ENCODE data around the gene DUSP2. TPM values are rescaled to one million over a fixed set of nuclear protein-coding genes. Genes with fewer than 3 reads are reported as not detected.
"Not testable (repeated sequence)": the region's sequence is repeated elsewhere in the genome, so short reads cannot be mapped to it uniquely, and the experiment has no call there.

Gene DUSP2
- total RNA-seq, 4 donors from 2014 or later = 2.2 to 8.4 (median 2.4) TPM

- TF ChIP-seq CTCF (IDR thresholded peaks at IDR 0.05) = peak in 2 of 6 experiments; percentile 8 to 25
- no peak for TF ChIP-seq POLR2A (IDR thresholded peaks at IDR 0.05)
- no peaks in the 10 kb centered on the region for H3K27me3 ChIP-seq
- intact Hi-C loops (cut with DNase I) = no loop called here
- no peaks in the 10 kb centered on the region for H3K9me3 ChIP-seq
- 53 to 78% methylated on average over 10 to 18 of the region's 23 CpGs for WGBS, 2 donors
- no peak overlapping the region for H3K27ac ChIP-seq
- peaks cover 7 to 28% of the 10 kb centered on the region in 2 donors for H3K4me1 ChIP-seq
- DNase-seq = no peak
- H3K4me3 ChIP-seq (replicated peaks in 1 of 3) = no peak overlapping the region
- H3K36me3 ChIP-seq = no peaks in the 10 kb centered on the region
These were observed 1.3 kb downstream of the DUSP2 start for GRCh38 chr2:96143848-96144480.

GRCh38 chr2:96143231-96143847, 1.9 kb downstream of the DUSP2 start:
- WGBS, 2 donors = 75 to 91% methylated on average over 6 to 10 of the region's 10 CpGs
- no peak for DNase-seq
- no peak overlapping the region for H3K4me3 ChIP-seq (replicated peaks in 1 of 3)
- H3K27ac ChIP-seq = no peak overlapping the region
- TF ChIP-seq POLR2A (IDR thresholded peaks at IDR 0.05) (no peak), CTCF (IDR thresholded peaks at IDR 0.05) (no peak)
- no peaks in the 10 kb centered on the region for H3K27me3 ChIP-seq
- no peaks in the 10 kb centered on the region for H3K9me3 ChIP-seq
- no peaks in the 10 kb centered on the region for H3K36me3 ChIP-seq
- intact Hi-C loops (cut with DNase I) = no loop called here
- peaks cover 7 to 22% of the 10 kb centered on the region in 2 donors for H3K4me1 ChIP-seq

GRCh38 chr2:96142217-96143113, 2.8 kb downstream of the DUSP2 start:
- Histone ChIP-seq H3K27me3 (no peaks in the 10 kb centered on the region), H3K27ac (no peak overlapping the region), H3K36me3 (no peaks in the 10 kb centered on the region), H3K4me3 (replicated peaks in 1 of 3) (no peak overlapping the region), H3K9me3 (no peaks in the 10 kb centered on the region), H3K4me1 (peaks cover 7 to 16% of the 10 kb centered on the region in 2 donors)
- intact Hi-C loops (cut with DNase I) = no loop called here
- WGBS, 2 donors = 78 to 86% methylated on average over 15 to 16 of the region's 26 CpGs
- DNase-seq = no peak
- no peak for TF ChIP-seq POLR2A (IDR thresholded peaks at IDR 0.05)
- TF ChIP-seq CTCF (IDR thresholded peaks at IDR 0.05) = no peak

- H3K27me3 ChIP-seq; H3K36me3 ChIP-seq; H3K27ac ChIP-seq; H3K9me3 ChIP-seq; H3K4me3 ChIP-seq (replicated peaks in 1 of 3); intact Hi-C loops (cut with DNase I); DNase-seq: not testable (repeated sequence)
- WGBS, 2 donors = 94 to 96% methylated on average over 5 of the region's 5 CpGs
- H3K4me1 ChIP-seq = peaks cover 7 to 16% of the 10 kb centered on the region in 2 donors
These were observed 3.6 kb downstream of the DUSP2 start for GRCh38 chr2:96141624-96141967.

- Histone ChIP-seq H3K9me3 (no peaks in the 10 kb centered on the region), H3K27ac (no peak overlapping the region), H3K27me3 (no peaks in the 10 kb centered on the region), H3K4me1 (peaks cover 7 to 16% of the 10 kb centered on the region in 2 donors), H3K36me3 (no peaks in the 10 kb centered on the region), H3K4me3 (replicated peaks in 1 of 3) (no peak overlapping the region)
- TF ChIP-seq POLR2A (IDR thresholded peaks at IDR 0.05) (no peak), CTCF (IDR thresholded peaks at IDR 0.05) (no peak)
- WGBS, 2 donors = 97 to 99% methylated on average over 12 to 13 of the region's 13 CpGs
- DNase-seq = no peak
- intact Hi-C loops (cut with DNase I) = no loop called here
These were observed 4.2 kb downstream of the DUSP2 start for GRCh38 chr2:96140941-96141623.

Data from thyroid gland (tissue), 4 donors.